EH (cell line): Measurements from ENCODE around the gene SPAG5.
A peak's percentile ranks its signal among the peaks of the same experiment; 100 is the strongest.

ENCODE experiments used
- DNase-seq: peaks from one replicate; pipeline ENCODE4 v3.0.0-alpha.2; 2015; ENCODE audit warnings: low read depth

The SPAG5 gene

DNA sequence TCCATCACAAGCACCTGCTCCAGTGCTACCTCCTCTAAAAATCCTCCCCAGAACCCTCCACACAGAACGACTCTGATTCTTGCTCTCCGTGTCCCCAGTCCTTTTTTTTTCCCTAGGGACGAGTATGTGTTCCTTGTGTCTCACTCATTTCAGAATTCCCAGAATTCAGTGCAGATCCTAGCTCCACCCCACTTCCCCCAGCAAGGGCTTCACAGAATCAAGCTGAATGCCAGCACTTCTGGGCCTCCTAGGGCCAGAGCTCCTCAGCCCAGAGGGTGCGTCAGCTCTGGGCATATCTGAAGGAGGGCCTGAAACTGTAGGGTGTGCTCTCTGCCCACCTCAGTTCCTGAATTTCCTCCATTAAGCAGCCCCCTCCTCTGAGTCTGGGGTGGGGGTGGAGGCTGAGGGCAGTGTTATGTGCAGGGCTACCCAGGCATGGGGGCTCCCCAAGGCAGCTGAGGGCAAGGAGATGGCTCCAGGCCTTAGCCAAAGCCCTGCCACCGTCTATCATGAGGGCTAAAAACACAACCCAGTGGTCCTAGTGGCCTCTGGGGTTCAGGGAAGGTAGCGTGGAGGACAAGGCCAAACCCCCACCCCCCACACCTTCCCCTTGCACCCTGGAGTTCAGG is 52.9 kb downstream of the SPAG5 start:
- DNase-seq = peak; percentile 22

DNA sequence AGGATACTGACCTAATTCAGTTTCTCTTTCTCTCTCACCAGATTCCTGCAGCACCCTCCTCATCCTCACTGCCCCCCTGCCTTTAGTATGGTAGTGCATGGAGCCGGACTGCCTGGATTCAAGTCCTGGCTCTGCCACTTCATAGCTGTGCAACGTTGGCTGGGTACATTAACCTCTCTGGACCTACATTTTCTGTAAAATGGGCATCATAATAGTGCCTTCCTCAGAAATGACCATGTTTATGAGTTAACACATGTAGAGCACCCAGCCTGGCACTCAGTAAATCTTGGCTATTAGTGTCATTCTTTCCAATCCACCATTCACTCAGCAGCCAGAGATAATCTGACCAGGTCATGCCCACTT is 53.7 kb downstream of the SPAG5 start:
- no peak for DNase-seq

GRCh38 chr17:28544402-28545140 is 54.3 kb downstream of the SPAG5 start:
- no peak for DNase-seq

DNA sequence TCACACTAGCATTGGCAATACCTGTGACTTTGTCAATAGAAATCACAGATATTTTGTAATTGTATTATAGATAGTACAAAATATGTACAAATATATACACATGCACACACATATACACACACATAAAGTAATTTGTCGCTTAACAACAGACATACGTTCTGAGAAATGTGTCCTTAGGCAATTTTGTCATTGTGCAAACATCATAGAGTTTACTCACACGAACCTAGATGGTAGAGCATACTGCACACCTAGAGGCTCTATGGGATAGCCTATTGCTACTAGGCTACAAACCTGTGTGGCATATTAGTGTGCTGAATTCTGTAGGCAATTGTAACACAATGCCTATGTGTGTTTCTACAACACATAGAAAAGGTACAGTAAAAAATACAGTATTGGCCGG is 57.4 kb downstream of the SPAG5 start:
- no peak for DNase-seq

GRCh38 chr17:28540231-28540630 is 58.6 kb downstream of the SPAG5 start:
- DNase-seq = no peak

DNA sequence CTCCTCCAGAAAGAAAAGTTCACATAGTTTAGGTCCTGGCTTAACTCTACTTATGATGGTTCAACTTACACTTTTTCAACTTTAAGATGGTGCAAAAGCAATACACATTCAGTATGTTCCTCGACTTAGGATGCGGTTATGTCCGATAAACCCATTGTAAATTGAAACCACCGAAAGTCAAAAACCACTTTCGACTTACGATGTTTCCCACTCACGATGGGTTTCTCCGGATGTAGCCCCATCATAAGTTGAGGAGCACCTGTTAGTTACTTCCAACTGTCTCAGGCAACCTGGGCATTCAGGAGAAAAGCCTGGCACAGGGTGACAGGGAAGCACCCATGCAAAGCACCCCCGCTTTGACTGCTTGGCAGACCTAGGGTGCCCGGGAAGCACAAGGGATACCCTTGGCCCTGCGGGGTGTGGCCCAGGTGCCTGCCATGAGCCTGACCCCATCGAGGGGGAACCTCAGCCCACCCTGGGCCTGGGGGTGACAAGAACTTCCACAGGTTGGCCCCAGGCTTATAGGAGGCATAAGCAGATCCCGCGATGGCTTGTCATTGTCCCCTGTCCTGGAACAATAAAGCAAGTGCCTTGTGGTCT is 60.4 kb downstream of the SPAG5 start:
- no peak for DNase-seq

DNA sequence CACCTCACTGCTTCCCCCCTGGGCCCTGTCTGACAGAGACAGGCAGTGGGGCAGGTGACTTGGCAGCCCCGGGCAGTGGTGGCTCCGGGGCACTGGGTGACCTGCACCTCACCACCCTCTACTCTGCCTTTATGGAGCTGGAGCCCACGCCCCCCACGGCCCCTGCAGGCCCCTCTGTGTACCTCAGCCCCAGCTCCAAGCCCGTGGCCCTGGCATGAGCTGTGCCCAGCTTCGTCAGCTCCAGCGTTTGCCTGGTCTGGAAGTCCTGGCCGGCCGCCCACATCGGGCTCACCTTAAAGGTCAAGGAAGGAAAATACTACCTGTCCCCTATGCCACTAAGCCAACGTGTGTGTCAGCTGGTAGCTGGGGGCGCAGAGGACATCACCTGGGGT is 61.6 kb downstream of the SPAG5 start:
- no peak for DNase-seq

DNA sequence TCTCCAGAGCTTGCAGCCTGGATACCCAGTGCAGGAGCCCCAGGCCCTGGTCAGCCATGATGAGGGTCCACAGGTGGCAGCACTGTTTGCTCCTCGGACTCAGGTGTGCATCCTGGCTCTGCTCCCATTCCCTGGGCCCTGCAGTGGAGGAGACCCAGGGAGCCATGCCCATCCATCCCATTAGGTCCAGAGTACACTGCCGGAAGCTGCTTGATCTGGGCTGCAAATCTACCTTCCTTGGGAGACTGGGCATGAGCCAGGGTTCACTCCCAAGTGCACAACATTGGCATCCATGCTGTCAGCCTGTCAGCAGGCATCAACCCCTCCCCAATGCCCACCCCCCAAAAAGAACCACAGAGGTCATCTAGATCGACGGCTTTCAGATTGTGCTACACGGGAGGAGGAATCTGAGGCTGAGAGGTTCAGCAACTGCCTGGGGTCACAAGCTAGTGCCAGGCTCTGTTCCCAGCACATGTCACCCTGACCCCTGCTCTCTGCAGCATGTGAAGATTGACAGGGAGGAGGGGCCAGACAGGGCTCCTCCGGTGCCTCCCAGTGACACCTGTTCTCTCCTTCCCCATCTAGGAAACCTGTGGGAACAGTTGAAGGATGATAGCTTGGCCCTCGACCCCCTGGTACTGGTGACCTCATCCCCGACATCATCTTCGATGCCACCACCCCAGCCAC is 62.1 kb downstream of the SPAG5 start:
- no peak for DNase-seq

GRCh38 chr17:28534740-28535375 is 64.0 kb downstream of the SPAG5 start:
- no peak for DNase-seq

GRCh38 chr17:28533091-28533807 is 65.6 kb downstream of the SPAG5 start:
- peak; percentile 25 for DNase-seq

- DNase-seq = peak; percentile 29
Measured at GRCh38 chr17:28532050-28532960, 66.5 kb downstream of the SPAG5 start.

DNA sequence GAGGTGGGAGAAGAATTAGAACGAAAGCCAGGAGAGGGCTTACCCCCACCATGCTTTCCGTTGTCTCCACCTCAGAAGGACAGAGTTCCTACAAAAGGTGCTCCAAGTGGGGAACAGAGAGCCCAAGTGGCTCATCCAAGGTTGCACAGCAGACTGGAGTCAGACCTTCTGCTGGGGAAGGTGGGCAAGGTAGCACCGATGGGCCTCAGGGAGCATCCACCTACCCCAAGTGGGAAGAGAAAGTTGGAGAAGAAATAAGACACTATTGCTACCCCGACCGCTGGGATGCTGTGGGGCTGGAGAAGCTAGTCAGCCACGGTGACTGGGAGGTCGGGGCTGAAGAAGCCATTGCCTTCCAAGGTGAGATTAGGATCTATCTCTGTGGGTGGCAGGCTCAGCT is 67.9 kb downstream of the SPAG5 start:
- DNase-seq = no peak

DNA sequence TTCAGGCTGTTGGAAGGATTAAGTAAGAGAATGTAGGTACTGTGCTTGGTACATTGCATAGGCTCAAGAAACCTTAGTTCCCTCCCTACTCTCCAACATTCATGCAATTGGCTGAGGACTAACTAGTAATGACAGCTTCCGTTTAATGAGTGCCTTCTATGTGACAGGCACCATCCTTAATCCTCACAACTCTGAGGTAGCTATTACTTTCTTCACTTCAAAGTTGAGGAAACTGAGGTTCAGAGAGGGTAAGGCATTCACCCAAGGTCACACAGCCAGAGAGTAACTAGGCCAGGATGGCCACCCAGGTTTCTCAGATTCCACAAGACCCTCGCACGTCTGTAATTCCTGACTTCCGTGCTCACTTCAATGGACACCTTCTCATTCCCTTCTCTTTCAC is 68.6 kb downstream of the SPAG5 start:
- DNase-seq = no peak

GRCh38 chr17:28529013-28529400 is 69.8 kb downstream of the SPAG5 start:
- DNase-seq = no peak

DNA sequence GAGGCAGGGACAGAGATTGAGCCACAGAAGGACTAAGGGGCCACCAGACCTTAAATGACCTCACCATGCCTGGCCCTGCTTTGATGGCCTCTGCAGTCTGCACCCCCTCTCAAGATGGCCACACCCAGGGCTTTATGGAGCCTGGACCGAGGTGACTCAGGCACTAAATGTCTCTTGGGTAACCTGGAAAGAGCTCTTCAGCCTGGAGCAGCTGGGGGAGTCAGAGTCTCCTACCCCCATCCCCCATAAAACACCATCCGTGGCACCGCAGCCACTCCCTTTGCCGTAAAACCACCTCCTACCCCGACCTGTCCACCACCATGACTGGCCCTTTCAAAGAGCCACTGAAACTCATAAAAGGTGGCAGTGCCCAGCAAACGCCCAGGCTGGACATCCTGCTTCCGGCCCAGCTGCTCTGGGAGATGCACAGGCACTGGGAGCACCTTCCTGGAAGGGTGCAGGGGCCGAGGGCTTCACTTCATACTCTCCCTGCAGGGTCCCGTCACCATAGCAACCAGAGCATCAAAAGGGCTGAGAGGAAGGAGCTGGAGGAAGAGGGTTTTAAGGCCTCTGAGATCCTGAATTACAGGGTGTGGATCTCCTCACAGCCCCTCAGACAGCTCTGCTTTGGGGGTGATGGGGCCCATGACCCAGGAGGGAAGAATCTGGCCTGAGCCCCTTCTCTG is 70.4 kb downstream of the SPAG5 start:
- DNase-seq = peak; percentile 56

GRCh38 chr17:28527859-28528258 is 71.0 kb downstream of the SPAG5 start:
- DNase-seq = no peak
